ENCODE results near the gene MYMK. TPM values are rescaled to one million over a fixed set of nuclear protein-coding genes. Genes with fewer than 3 reads are reported as not detected.

Gene MYMK
- total and polyA plus RNA-seq, 10 donors: not detected

DNA sequence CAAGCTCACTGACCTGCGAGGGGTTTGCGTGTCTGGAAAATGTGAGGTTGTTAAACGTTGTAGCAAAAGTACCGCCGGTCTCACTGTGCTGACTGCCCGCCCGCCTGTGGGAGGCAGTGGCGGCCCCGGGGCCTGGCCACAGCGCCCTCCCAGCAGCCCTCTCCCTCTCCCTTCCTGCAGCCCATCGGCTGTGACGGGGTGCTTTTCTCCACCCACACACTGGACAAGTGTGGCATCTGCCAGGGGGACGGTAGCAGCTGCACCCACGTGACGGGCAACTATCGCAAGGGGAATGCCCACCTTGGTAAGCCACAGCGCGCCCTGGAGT lies 15.9 kb upstream of the MYMK start:
- WGBS, 5 donors: 24 to 55% (median 48%) methylated on average over 12 to 18 of the region's 18 CpGs
- intact Hi-C loops (cut with DNase I; ENCODE audit: low total_unique reads): no loop called here
- H3K4me1 ChIP-seq: peaks cover 13 to 58% (median 30%) of the 10 kb centered on the region in 6 donors

DNA sequence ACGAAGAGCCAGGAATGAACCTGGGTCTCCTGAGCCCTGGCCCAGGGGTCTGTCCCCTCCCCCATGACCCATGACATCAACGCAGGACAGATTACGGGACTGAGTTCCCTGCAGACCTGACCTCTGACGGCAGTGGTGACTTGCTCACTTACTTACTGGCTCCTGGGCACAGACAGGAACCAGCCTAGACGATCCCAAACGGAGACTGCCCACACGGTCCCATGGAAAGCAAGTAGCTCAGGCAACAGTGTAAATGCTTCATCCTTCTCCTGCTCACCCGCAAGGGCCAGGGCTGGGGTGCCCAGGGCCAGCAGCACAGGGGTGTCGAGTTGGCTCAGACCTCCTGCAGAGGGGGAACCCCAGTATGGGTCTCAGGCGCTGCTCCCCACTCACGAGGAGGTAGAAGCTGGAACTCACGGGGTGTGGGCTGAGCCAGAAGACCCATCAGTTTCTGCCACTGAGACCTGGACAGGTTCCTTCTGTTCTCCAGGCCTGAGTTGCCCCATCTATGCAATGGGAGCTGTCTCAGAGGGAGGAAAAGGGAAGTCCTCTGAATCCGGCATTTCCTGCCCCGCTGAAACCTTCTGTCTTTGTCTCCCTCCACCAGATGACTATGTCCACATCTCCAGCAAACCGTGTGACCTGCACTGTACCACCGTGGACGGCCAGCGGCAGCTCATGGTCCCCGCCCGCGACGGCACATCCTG lies 15.4 kb upstream of the MYMK start:
- peaks cover 0 to 46% (median 12%) of the 10 kb centered on the region in 7 donors for H3K27me3 ChIP-seq (replicated peaks in 1 of 7)
- H3K27ac ChIP-seq: peak overlapping the region in 5 of 8 donors; percentile 58 to 76 (median 65)
- peaks cover 0 to 6% (median 0%) of the 10 kb centered on the region in 6 donors for H3K36me3 ChIP-seq
- H3K4me1 ChIP-seq: peaks cover 7 to 58% (median 28%) of the 10 kb centered on the region in 6 donors
- H3K4me3 ChIP-seq: peak overlapping the region in 2 of 8 donors; percentile 15 to 39
- no peaks in the 10 kb centered on the region for H3K9me3 ChIP-seq
- intact Hi-C loops (cut with DNase I; ENCODE audit: low total_unique reads): loop anchor here (10.0 kb wide), 1 partner anchor 185 kb away; no protein-coding TSS in a partner anchor
- 34 to 41% (median 38%) methylated on average over 19 to 22 of the region's 22 CpGs for WGBS, 5 donors
- TF ChIP-seq POLR2A (IDR thresholded peaks at IDR 0.05) (no peak), POLR2AphosphoS5 (IDR thresholded peaks at IDR 0.05) (no peak)
- TF ChIP-seq, protein P1, sequence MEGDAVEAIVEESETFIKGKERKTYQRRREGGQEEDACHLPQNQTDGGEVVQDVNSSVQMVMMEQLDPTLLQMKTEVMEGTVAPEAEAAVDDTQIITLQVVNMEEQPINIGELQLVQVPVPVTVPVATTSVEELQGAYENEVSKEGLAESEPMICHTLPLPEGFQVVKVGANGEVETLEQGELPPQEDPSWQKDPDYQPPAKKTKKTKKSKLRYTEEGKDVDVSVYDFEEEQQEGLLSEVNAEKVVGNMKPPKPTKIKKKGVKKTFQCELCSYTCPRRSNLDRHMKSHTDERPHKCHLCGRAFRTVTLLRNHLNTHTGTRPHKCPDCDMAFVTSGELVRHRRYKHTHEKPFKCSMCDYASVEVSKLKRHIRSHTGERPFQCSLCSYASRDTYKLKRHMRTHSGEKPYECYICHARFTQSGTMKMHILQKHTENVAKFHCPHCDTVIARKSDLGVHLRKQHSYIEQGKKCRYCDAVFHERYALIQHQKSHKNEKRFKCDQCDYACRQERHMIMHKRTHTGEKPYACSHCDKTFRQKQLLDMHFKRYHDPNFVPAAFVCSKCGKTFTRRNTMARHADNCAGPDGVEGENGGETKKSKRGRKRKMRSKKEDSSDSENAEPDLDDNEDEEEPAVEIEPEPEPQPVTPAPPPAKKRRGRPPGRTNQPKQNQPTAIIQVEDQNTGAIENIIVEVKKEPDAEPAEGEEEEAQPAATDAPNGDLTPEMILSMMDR (IDR thresholded peaks at IDR 0.05 in 8 of 11, conservative IDR thresholded peaks at IDR 0.05 in 3 of 11): no peak
- DNase-seq: no peak

More for the DNA sequence above, 15.9 kb upstream of the MYMK start:
- Histone ChIP-seq H3K27ac (peak overlapping the region in 2 of 8 donors; percentile 58 to 61), H3K9me3 (no peaks in the 10 kb centered on the region), H3K27me3 (replicated peaks in 1 of 7) (peaks cover 0 to 41% (median 12%) of the 10 kb centered on the region in 7 donors), H3K4me3 (peak overlapping the region in 1 of 8 donors; percentile 34), H3K36me3 (peaks cover 0 to 6% (median 0%) of the 10 kb centered on the region in 6 donors)
- TF ChIP-seq POLR2A (IDR thresholded peaks at IDR 0.05) (no peak), POLR2AphosphoS5 (IDR thresholded peaks at IDR 0.05) (no peak)
- TF ChIP-seq, protein P1 (IDR thresholded peaks at IDR 0.05 in 8 of 11, conservative IDR thresholded peaks at IDR 0.05 in 3 of 11): no peak
- DNase-seq: no peak

DNA sequence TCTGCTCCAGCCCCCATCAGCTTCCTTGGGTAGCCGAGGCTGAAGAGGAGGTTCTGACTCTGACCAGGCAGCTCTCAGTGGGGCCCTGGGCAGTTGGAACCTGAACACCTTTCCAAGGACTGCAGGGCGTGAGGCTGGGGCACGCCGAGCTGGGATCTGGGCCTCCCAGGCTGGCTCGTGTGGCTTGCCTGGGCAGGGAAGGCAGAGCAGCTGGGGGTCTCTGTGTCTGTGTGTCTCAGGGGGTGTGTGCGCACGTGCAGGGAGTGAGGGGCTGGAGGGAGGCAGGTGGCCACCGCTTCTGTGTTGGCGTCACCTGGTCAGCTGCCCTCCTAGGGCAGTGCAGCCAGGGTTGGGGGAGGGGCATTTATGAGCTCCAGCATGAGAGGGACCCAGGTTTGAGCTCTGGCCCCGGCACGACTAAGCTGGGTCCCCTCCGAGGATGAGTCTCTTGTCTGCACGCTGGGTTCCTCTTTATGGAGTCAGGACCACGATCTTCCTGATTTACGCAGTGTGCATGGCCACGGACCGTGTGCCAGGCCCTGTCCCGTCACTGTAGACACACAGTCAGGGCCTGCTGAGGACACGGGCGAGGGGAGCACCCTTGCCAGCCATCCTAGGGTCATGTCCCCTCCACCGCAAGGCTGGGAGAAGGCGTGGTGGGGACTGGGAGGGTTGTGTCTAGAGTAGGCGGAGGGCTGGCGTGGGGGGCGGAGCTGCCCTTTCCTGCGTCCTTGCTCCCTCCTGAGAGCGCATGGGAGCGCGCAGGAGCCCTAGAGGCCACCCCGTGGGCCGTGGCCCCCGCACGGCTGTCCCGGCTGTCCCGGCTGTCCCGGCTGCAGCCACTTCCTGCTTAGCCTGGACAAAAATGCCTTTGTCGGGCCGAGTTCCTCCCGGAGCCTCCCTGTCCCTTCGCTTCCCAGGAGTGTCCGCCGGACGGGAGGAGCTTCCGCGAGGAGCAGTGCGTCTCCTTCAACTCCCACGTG lies 14.4 kb upstream of the MYMK start:
- no peak for DNase-seq
- peaks cover 7 to 58% (median 32%) of the 10 kb centered on the region in 6 donors for H3K4me1 ChIP-seq
- no peaks in the 10 kb centered on the region for H3K9me3 ChIP-seq
- peak overlapping the region in 3 of 8 donors; percentile 15 to 39 (median 29) for H3K4me3 ChIP-seq
- H3K27me3 ChIP-seq (replicated peaks in 1 of 7): peaks cover 0 to 56% (median 19%) of the 10 kb centered on the region in 7 donors
- TF ChIP-seq POLR2A (IDR thresholded peaks at IDR 0.05): no peak
- peak in 2 of 3 donors; percentile 69 to 81 for TF ChIP-seq POLR2AphosphoS5 (IDR thresholded peaks at IDR 0.05)
- TF ChIP-seq, protein P1 (IDR thresholded peaks at IDR 0.05 in 8 of 11, conservative IDR thresholded peaks at IDR 0.05 in 3 of 11): no peak
- intact Hi-C loops (cut with DNase I; ENCODE audit: low total_unique reads): loop anchor here (10.0 kb wide), 1 partner anchor 186 kb away; no protein-coding TSS in a partner anchor
- H3K27ac ChIP-seq: peak overlapping the region in 5 of 8 donors; percentile 58 to 76 (median 65)
- H3K36me3 ChIP-seq: peaks cover 0 to 6% (median 0%) of the 10 kb centered on the region in 6 donors
- WGBS, 5 donors: 25 to 64% (median 40%) methylated on average over 15 to 47 of the region's 47 CpGs

Data from spleen (tissue), 11 donors.